ENCODE measurements around the gene APP. TPM values are rescaled to one million over a fixed set of nuclear protein-coding genes. Genes with fewer than 3 reads are reported as not detected.

Gene APP
- total RNA-seq, 1 experiment from 2014 or later = 224 TPM

DNA sequence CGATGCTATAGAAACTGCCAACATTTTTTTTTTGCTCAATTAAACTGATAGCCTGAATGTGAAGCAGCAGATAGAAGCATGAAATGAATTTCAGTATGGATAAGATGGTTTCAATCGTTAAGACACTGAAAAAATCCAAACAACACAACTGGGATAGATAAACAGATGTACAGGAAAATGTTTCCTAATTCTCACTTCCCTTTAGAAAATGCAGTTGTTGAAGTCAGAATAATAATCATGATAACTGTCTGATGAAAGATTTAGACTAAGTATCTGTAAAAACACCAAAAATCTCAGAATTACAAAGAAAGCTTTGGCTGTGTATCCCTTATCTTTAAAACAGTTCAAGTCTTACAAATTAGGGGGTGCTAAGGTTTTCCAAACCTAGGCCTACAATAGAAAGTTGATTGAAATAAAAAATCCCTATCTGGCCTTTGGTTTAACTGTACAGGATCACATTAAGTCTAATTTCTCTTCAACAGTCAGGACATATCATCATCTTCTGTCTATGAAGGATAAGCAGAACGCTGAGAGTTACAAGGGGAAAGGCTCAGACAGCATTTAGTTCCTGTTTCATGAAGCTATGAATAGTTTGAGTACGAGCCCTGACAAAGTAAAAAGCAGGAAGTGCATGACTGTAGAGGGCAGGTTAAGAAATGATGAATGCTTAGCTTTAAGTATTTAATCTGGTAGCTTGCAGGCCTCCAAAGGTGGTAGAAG lies 203.2 kb downstream of the APP start:
- H4K20me1 ChIP-seq (ENCODE audit: insufficient read depth) = no peaks in the 10 kb centered on the region
- no peak for DNase-seq
- H3F3A ChIP-seq (ENCODE audit: insufficient read depth, low read depth) = peaks cover 25% of the 10 kb centered on the region
- no peak overlapping the region for H3K4me2 ChIP-seq
- H3K27me3 ChIP-seq (ENCODE audit: insufficient read depth, low read depth) = no peaks in the 10 kb centered on the region
- no peaks in the 10 kb centered on the region for H3K79me2 ChIP-seq (ENCODE audit: low read depth)
- intact Hi-C loops (cut with micrococcal nuclease; ENCODE audit: unreplicated experiment) = no loop called here
- no peaks in the 10 kb centered on the region for H3K9me3 ChIP-seq (ENCODE audit: insufficient read depth, low read depth)
- H3K36me3 ChIP-seq (ENCODE audit: low read depth) = peaks cover 7% of the 10 kb centered on the region
- no peak overlapping the region for H3K27ac ChIP-seq
- ChIA-PET CTCF (no interaction called here), POLR2A (ENCODE audit: unreplicated experiment) (no interaction called here)
- no peak overlapping the region for H2AFZ ChIP-seq
- TF ChIP-seq CTCF (conservative IDR thresholded peaks at IDR 0.05) (no peak), EZH2 (IDR thresholded peaks at IDR 0.05; ENCODE audit: low read depth) (no peak)
- H3K4me3 ChIP-seq = no peak overlapping the region
- BruUV-seq (replicated peaks) = no TSS peak
- peaks cover 18% of the 10 kb centered on the region for H3K4me1 ChIP-seq (replicated peaks; ENCODE audit: insufficient read depth)
- no peaks in the 10 kb centered on the region for H3K9me2 ChIP-seq (ENCODE audit: insufficient read depth)

DNA sequence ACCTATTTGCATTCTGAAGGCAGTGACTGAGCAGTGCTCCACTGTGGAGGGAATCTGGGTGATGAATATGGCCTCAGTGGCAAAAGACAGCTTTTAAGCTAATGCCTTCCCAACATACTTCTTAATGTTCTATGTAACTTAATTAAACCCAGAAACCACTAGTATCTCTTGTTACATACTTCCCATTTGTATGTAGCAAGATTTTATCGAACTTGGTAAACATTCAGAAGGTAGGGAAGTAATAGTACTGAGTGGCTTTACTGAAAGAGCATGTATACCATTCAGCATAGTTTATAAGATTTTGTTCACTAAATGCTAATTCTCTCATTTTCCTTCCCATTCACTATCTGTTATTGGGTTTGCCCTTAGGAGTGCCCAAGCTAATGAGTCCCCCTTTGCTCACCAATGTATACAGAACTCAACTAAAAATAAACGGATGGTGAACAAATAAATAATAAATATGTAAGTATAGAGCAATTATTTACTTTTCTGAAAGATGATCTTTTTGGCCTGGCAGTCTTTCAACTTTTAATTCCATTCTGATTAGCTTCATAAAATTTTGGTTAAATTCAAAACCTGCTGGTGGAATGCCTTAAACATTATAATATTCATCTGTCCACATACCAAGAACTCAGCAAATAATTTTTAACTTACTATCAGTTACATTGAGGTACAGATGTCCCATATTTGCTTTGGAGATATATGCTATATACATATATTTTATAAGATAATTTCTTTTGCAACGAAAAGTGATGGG lies 204.4 kb downstream of the APP start:
- ChIA-PET CTCF (no interaction called here), POLR2A (ENCODE audit: unreplicated experiment) (no interaction called here)
- TF ChIP-seq CTCF (conservative IDR thresholded peaks at IDR 0.05) (no peak), EZH2 (IDR thresholded peaks at IDR 0.05; ENCODE audit: low read depth) (no peak)
- H3K4me1 ChIP-seq (replicated peaks; ENCODE audit: insufficient read depth) = peaks cover 18% of the 10 kb centered on the region
- no TSS peak for BruUV-seq (replicated peaks)
- H3K4me3 ChIP-seq = no peak overlapping the region
- no peaks in the 10 kb centered on the region for H3K27me3 ChIP-seq (ENCODE audit: insufficient read depth, low read depth)
- H3K4me2 ChIP-seq = no peak overlapping the region
- intact Hi-C loops (cut with micrococcal nuclease; ENCODE audit: unreplicated experiment) = no loop called here
- no peaks in the 10 kb centered on the region for H3K79me2 ChIP-seq (ENCODE audit: low read depth)
- peaks cover 25% of the 10 kb centered on the region for H3F3A ChIP-seq (ENCODE audit: insufficient read depth, low read depth)
- no peak overlapping the region for H3K27ac ChIP-seq
- peaks cover 9% of the 10 kb centered on the region for H3K36me3 ChIP-seq (ENCODE audit: low read depth)
- DNase-seq = no peak
- no peaks in the 10 kb centered on the region for H4K20me1 ChIP-seq (ENCODE audit: insufficient read depth)
- H3K9me2 ChIP-seq (ENCODE audit: insufficient read depth) = no peaks in the 10 kb centered on the region
- no peak overlapping the region for H2AFZ ChIP-seq
- no peaks in the 10 kb centered on the region for H3K9me3 ChIP-seq (ENCODE audit: insufficient read depth, low read depth)

DNA sequence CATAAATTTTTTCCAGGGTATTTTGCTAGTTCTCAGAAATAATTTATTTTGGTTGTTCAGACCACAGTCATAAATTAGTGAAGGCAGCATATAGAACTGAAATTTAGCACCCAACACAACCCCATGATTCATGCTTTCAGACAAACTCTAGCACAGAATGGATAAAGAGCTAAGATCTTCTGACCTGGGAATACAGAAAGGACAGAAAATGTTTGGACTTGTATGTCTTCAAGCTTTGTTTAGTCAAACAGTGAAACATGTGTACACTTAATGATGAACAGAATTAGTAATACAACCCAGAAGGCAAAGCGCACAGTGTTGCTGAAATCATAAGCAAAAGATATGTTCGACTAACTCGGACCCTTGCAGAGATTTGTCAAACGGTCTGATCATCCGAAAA lies 205.6 kb downstream of the APP start:
- TF ChIP-seq CTCF (conservative IDR thresholded peaks at IDR 0.05) (no peak), EZH2 (IDR thresholded peaks at IDR 0.05; ENCODE audit: low read depth) (no peak)

More for the DNA sequence above, 205.6 kb downstream of the APP start:
- H4K20me1 ChIP-seq (ENCODE audit: insufficient read depth) = no peaks in the 10 kb centered on the region
- H3F3A ChIP-seq (ENCODE audit: insufficient read depth, low read depth) = peaks cover 25% of the 10 kb centered on the region
- BruUV-seq (replicated peaks) = no TSS peak
- no peak for DNase-seq
- no peak overlapping the region for H3K27ac ChIP-seq
- no peak overlapping the region for H3K4me3 ChIP-seq
- H3K27me3 ChIP-seq (ENCODE audit: insufficient read depth, low read depth) = no peaks in the 10 kb centered on the region
- H3K79me2 ChIP-seq (ENCODE audit: low read depth) = no peaks in the 10 kb centered on the region
- peaks cover 18% of the 10 kb centered on the region for H3K4me1 ChIP-seq (replicated peaks; ENCODE audit: insufficient read depth)
- peaks cover 9% of the 10 kb centered on the region for H3K36me3 ChIP-seq (ENCODE audit: low read depth)
- no peak overlapping the region for H2AFZ ChIP-seq
- POLR2A ChIA-PET (ENCODE audit: unreplicated experiment) = no interaction called here
- CTCF ChIA-PET = no interaction called here
- no peaks in the 10 kb centered on the region for H3K9me3 ChIP-seq (ENCODE audit: insufficient read depth, low read depth)
- intact Hi-C loops (cut with micrococcal nuclease; ENCODE audit: unreplicated experiment) = no loop called here
- H3K9me2 ChIP-seq (ENCODE audit: insufficient read depth) = no peaks in the 10 kb centered on the region
- H3K4me2 ChIP-seq = no peak overlapping the region

All from PC-9 (cell line).